Measurements from ENCODE around the gene SCUBE1.

- no peak for TF ChIP-seq CTCF (IDR thresholded peaks at IDR 0.05)
- TF ChIP-seq POLR2A (IDR thresholded peaks at IDR 0.05): no peak
- TF ChIP-seq EP300 (IDR thresholded peaks at IDR 0.05): no peak
These were observed 140.3 kb downstream of the SCUBE1 start for GRCh38 chr22:43202756-43203410.
